Measurements from ENCODE around the gene SMIM15. TPM values are rescaled to one million over a fixed set of nuclear protein-coding genes. Genes with fewer than 3 reads are reported as not detected.
"Not testable (repeated sequence)": the region's sequence is repeated elsewhere in the genome, so short reads cannot be mapped to it uniquely, and the experiment has no call there.

Gene SMIM15
- total RNA-seq (30.1 TPM), polyA plus RNA-seq (ENCODE audit: insufficient read depth in 1 of 8, insufficient read length in 8 of 8, low replicate concordance in 1 of 8) (10 to 100 TPM; 29.4 to 48.4 (median 33.2) TPM)
- long read RNA-seq, donor 1, transcript SMIM15-201 (3 exons, 2,889 nt), result major isoform, 13 of 13 reads
- long read RNA-seq, donor 1, partial matches to known transcripts, result 0 of 13 reads
- long read RNA-seq, donor 1, other reads (novel, unspliced or antisense), result 0 of 13 reads
- long read RNA-seq, donor 2, transcript SMIM15-201 (3 exons, 2,889 nt), result major isoform, 5 of 5 reads
- long read RNA-seq, donor 2, partial matches to known transcripts, result 0 of 5 reads
- long read RNA-seq, donor 2, other reads (novel, unspliced or antisense), result 0 of 5 reads
- long read RNA-seq, donor 3, transcript SMIM15-201 (3 exons, 2,889 nt), result major isoform, 23 of 23 reads
- long read RNA-seq, donor 3, partial matches to known transcripts, result 0 of 23 reads
- long read RNA-seq, donor 3, other reads (novel, unspliced or antisense), result 0 of 23 reads
- long read RNA-seq, donor 4, transcript SMIM15-201 (3 exons, 2,889 nt), result major isoform, 11 of 11 reads
- long read RNA-seq, donor 4, partial matches to known transcripts, result 0 of 11 reads
- long read RNA-seq, donor 4, other reads (novel, unspliced or antisense), result 0 of 11 reads
- long read RNA-seq, donor 5, transcript SMIM15-201 (3 exons, 2,889 nt), result major isoform, 43 of 43 reads
- long read RNA-seq, donor 5, partial matches to known transcripts, result 0 of 43 reads
- long read RNA-seq, donor 5, other reads (novel, unspliced or antisense), result 0 of 43 reads
- long read RNA-seq, donor 6, transcript SMIM15-201 (3 exons, 2,889 nt), result major isoform, 29 of 29 reads
- long read RNA-seq, donor 6, partial matches to known transcripts, result 0 of 29 reads
- long read RNA-seq, donor 6, other reads (novel, unspliced or antisense), result 0 of 29 reads
- long read RNA-seq, donor 7, transcript SMIM15-201 (3 exons, 2,889 nt), result major isoform, 17 of 17 reads
- long read RNA-seq, donor 7, partial matches to known transcripts, result 0 of 17 reads
- long read RNA-seq, donor 7, other reads (novel, unspliced or antisense), result 0 of 17 reads
- long read RNA-seq, donor 8, transcript SMIM15-201 (3 exons, 2,889 nt), result major isoform, 16 of 16 reads
- long read RNA-seq, donor 8, partial matches to known transcripts, result 0 of 16 reads
- long read RNA-seq, donor 8, other reads (novel, unspliced or antisense), result 0 of 16 reads
- long read RNA-seq, donor 9, transcript SMIM15-201 (3 exons, 2,889 nt), result major isoform, 10 of 10 reads
- long read RNA-seq, donor 9, partial matches to known transcripts, result 0 of 10 reads
- long read RNA-seq, donor 9, other reads (novel, unspliced or antisense), result 0 of 10 reads
- long read RNA-seq, donor 10, transcript SMIM15-201 (3 exons, 2,889 nt), result major isoform, 28 of 28 reads
- long read RNA-seq, donor 10, partial matches to known transcripts, result 0 of 28 reads
- long read RNA-seq, donor 10, other reads (novel, unspliced or antisense), result 0 of 28 reads
- long read RNA-seq, donor 11, transcript SMIM15-201 (3 exons, 2,889 nt), result major isoform, 17 of 17 reads
- long read RNA-seq, donor 11, partial matches to known transcripts, result 0 of 17 reads
- long read RNA-seq, donor 11, other reads (novel, unspliced or antisense), result 0 of 17 reads

GRCh38 chr5:61162010-61162831 is at the start of gene SMIM15:
TSS of gene SMIM15 (minus strand) at chr5:61162468. CDS start at chr5:61160171, 2,297 bp downstream.
- Histone ChIP-seq H3K9me3 (replicated peaks; ENCODE audit: control insufficient read depth, low read depth, low read length) (no peaks in the 10 kb centered on the region), H3K27ac (ENCODE audit: low read length) (peak within 1 kb of the TSS; percentile 97), H3K27me3 (ENCODE audit: control insufficient read depth, insufficient read depth, low read length) (no peaks in the 10 kb centered on the region), H3K36me3 (ENCODE audit: control insufficient read depth, insufficient read depth, low read length) (peaks cover 10% of the 10 kb centered on the region), H3K4me1 (ENCODE audit: control insufficient read depth, insufficient read depth, low read length) (peaks cover 5% of the 10 kb centered on the region), H3K4me3 (ENCODE audit: low read length) (peak within 1 kb of the TSS; percentile 97)
- under 1% methylated on average over 70 of the region's 73 CpGs for WGBS (ENCODE audit: insufficient coverage)
- peak; percentile 96 for DNase-seq

GRCh38 chr5:61207884-61208283 is 45.6 kb upstream of the SMIM15 start:
- no peak for DNase-seq
- Histone ChIP-seq H3K27me3 (ENCODE audit: control insufficient read depth, insufficient read depth, low read length) (no peaks in the 10 kb centered on the region), H3K36me3 (ENCODE audit: control insufficient read depth, insufficient read depth, low read length) (no peaks in the 10 kb centered on the region), H3K4me3 (ENCODE audit: low read length) (no peak overlapping the region), H3K4me1 (ENCODE audit: control insufficient read depth, insufficient read depth, low read length) (no peaks in the 10 kb centered on the region), H3K27ac (ENCODE audit: low read length) (no peak overlapping the region), H3K9me3 (replicated peaks; ENCODE audit: control insufficient read depth, low read depth, low read length) (peaks cover 4% of the 10 kb centered on the region)

GRCh38 chr5:61205013-61205412 is 42.7 kb upstream of the SMIM15 start:
- Histone ChIP-seq H3K36me3 (ENCODE audit: control insufficient read depth, insufficient read depth, low read length) (no peaks in the 10 kb centered on the region), H3K27me3 (ENCODE audit: control insufficient read depth, insufficient read depth, low read length) (no peaks in the 10 kb centered on the region), H3K4me3 (ENCODE audit: low read length) (no peak overlapping the region), H3K4me1 (ENCODE audit: control insufficient read depth, insufficient read depth, low read length) (no peaks in the 10 kb centered on the region), H3K27ac (ENCODE audit: low read length) (no peak overlapping the region), H3K9me3 (replicated peaks; ENCODE audit: control insufficient read depth, low read depth, low read length) (peaks cover 4% of the 10 kb centered on the region)
- no peak for DNase-seq
- WGBS (ENCODE audit: insufficient coverage), result 87% methylated on average over 3 of the region's 5 CpGs

GRCh38 chr5:61202213-61202612 is 39.9 kb upstream of the SMIM15 start:
- DNase-seq, result no peak
- Histone ChIP-seq H3K27ac (ENCODE audit: low read length) (no peak overlapping the region), H3K36me3 (ENCODE audit: control insufficient read depth, insufficient read depth, low read length) (no peaks in the 10 kb centered on the region), H3K4me1 (ENCODE audit: control insufficient read depth, insufficient read depth, low read length) (no peaks in the 10 kb centered on the region), H3K4me3 (ENCODE audit: low read length) (no peak overlapping the region), H3K27me3 (ENCODE audit: control insufficient read depth, insufficient read depth, low read length) (no peaks in the 10 kb centered on the region), H3K9me3 (replicated peaks; ENCODE audit: control insufficient read depth, low read depth, low read length) (peaks cover 3% of the 10 kb centered on the region)
- WGBS (ENCODE audit: insufficient coverage), result no CpG with 5 or more reads among the region's 2 CpGs

GRCh38 chr5:61200582-61201155 is 38.4 kb upstream of the SMIM15 start:
- DNase-seq, result no peak
- Histone ChIP-seq H3K36me3 (ENCODE audit: control insufficient read depth, insufficient read depth, low read length) (no peaks in the 10 kb centered on the region), H3K27ac (ENCODE audit: low read length) (no peak overlapping the region), H3K27me3 (ENCODE audit: control insufficient read depth, insufficient read depth, low read length) (no peaks in the 10 kb centered on the region), H3K4me1 (ENCODE audit: control insufficient read depth, insufficient read depth, low read length) (no peaks in the 10 kb centered on the region), H3K4me3 (ENCODE audit: low read length) (no peak overlapping the region), H3K9me3 (replicated peaks; ENCODE audit: control insufficient read depth, low read depth, low read length) (peaks cover 3% of the 10 kb centered on the region)
- 85% methylated on average over 5 of the region's 8 CpGs for WGBS (ENCODE audit: insufficient coverage)

- Histone ChIP-seq H3K27ac (ENCODE audit: low read length) (no peak overlapping the region), H3K36me3 (ENCODE audit: control insufficient read depth, insufficient read depth, low read length) (no peaks in the 10 kb centered on the region), H3K4me3 (ENCODE audit: low read length) (no peak overlapping the region), H3K9me3 (replicated peaks; ENCODE audit: control insufficient read depth, low read depth, low read length) (peaks cover 3% of the 10 kb centered on the region), H3K4me1 (ENCODE audit: control insufficient read depth, insufficient read depth, low read length) (no peaks in the 10 kb centered on the region), H3K27me3 (ENCODE audit: control insufficient read depth, insufficient read depth, low read length) (no peaks in the 10 kb centered on the region)
- no CpG with 5 or more reads among the region's 2 CpGs for WGBS (ENCODE audit: insufficient coverage)
- DNase-seq, result no peak
These were observed 36.3 kb upstream of the SMIM15 start for GRCh38 chr5:61198606-61199005.

GRCh38 chr5:61187826-61188225 is 25.6 kb upstream of the SMIM15 start:
- H3K27me3 ChIP-seq (ENCODE audit: control insufficient read depth, insufficient read depth, low read length); H3K27ac ChIP-seq (ENCODE audit: low read length); H3K4me3 ChIP-seq (ENCODE audit: low read length); H3K4me1 ChIP-seq (ENCODE audit: control insufficient read depth, insufficient read depth, low read length); H3K36me3 ChIP-seq (ENCODE audit: control insufficient read depth, insufficient read depth, low read length); DNase-seq; H3K9me3 ChIP-seq (replicated peaks; ENCODE audit: control insufficient read depth, low read depth, low read length): not testable (repeated sequence)
- 93% methylated on average over 2 of the region's 2 CpGs for WGBS (ENCODE audit: insufficient coverage)

- not testable (repeated sequence) for H3K4me3 ChIP-seq (ENCODE audit: low read length); H3K4me1 ChIP-seq (ENCODE audit: control insufficient read depth, insufficient read depth, low read length); H3K27me3 ChIP-seq (ENCODE audit: control insufficient read depth, insufficient read depth, low read length); H3K27ac ChIP-seq (ENCODE audit: low read length); H3K9me3 ChIP-seq (replicated peaks; ENCODE audit: control insufficient read depth, low read depth, low read length); DNase-seq; H3K36me3 ChIP-seq (ENCODE audit: control insufficient read depth, insufficient read depth, low read length)
These were observed 25.1 kb upstream of the SMIM15 start for GRCh38 chr5:61187352-61187751.

GRCh38 chr5:61186634-61187033 is 24.4 kb upstream of the SMIM15 start:
- Histone ChIP-seq H3K27ac (ENCODE audit: low read length) (no peak overlapping the region), H3K27me3 (ENCODE audit: control insufficient read depth, insufficient read depth, low read length) (no peaks in the 10 kb centered on the region), H3K4me3 (ENCODE audit: low read length) (no peak overlapping the region), H3K36me3 (ENCODE audit: control insufficient read depth, insufficient read depth, low read length) (no peaks in the 10 kb centered on the region), H3K9me3 (replicated peaks; ENCODE audit: control insufficient read depth, low read depth, low read length) (no peaks in the 10 kb centered on the region), H3K4me1 (ENCODE audit: control insufficient read depth, insufficient read depth, low read length) (no peaks in the 10 kb centered on the region)
- WGBS (ENCODE audit: insufficient coverage), result 93% methylated on average over 2 of the region's 2 CpGs
- no peak for DNase-seq

Data from muscle of leg (tissue), 16 donors.